MCF 10A (cell line): ENCODE data around the gene H6PD. TPM values are rescaled to one million over a fixed set of nuclear protein-coding genes. Genes with fewer than 3 reads are reported as not detected.

Experiments
- BruUV-seq: library from RNA; stranded (reverse); fragments of 400-500 nt; replicated peaks from 2 replicates; lab custom pipeline; 2021; lab: Mats Ljungman, UMichigan
- CTCF ChIA-PET: fragments of 300-600 bp; sonication (Branson Sonifier 250); formaldehyde crosslinking; extraction: SDS; loops from one replicate; lab custom pipeline; 2021; ENCODE audit warnings: antibody characterized with exemption, inconsistent platforms; lab: Yijun Ruan, JAX
- POLR2A ChIA-PET: fragments of 300-600, 350-650 bp; sonication (Branson Sonifier 250); formaldehyde crosslinking; extraction: SDS; loops from one replicate; lab custom pipeline; 2020; ENCODE audit warnings: antibody characterized with exemption, inconsistent platforms; lab: Yijun Ruan, JAX
- DNase-seq: peaks from one replicate; pipeline ENCODE4 v3.0.0-alpha.2; 2018; ENCODE audit not compliant: unreplicated experiment
- H3K27ac Mint-ChIP-seq: one replicate; pipeline ENCODE4 v1.8.0; 2022; ENCODE audit warnings: mild to moderate bottlenecking, low read depth, mixed read lengths; ENCODE audit not compliant: unreplicated experiment
- H3K27me3 Mint-ChIP-seq: one replicate; pipeline ENCODE4 v1.8.0; 2022; ENCODE audit warnings: mixed read lengths; ENCODE audit not compliant: insufficient read depth, unreplicated experiment
- H3K36me3 Mint-ChIP-seq: one replicate; pipeline ENCODE4 v1.8.0; 2022; ENCODE audit warnings: mild to moderate bottlenecking, moderate library complexity, mixed read lengths; ENCODE audit not compliant: insufficient read depth, unreplicated experiment
- H3K4me1 Mint-ChIP-seq: one replicate; pipeline ENCODE4 v1.8.0; 2022; ENCODE audit warnings: mixed read lengths; ENCODE audit not compliant: insufficient read depth, unreplicated experiment
- H3K4me3 Mint-ChIP-seq: one replicate; pipeline ENCODE4 v1.8.0; 2022; ENCODE audit warnings: mild to moderate bottlenecking, moderate library complexity, mixed read lengths; ENCODE audit not compliant: unreplicated experiment
- H3K9me3 Mint-ChIP-seq: one replicate; pipeline ENCODE4 v1.8.0; 2022; ENCODE audit warnings: mixed read lengths; ENCODE audit not compliant: unreplicated experiment
- CTCF ChIP-seq: fragments of 200-600 bp; IDR thresholded peaks from one replicate; pipeline ENCODE4 v1.8.0; 2022; ENCODE audit warnings: antibody characterized with exemption, mild to moderate bottlenecking; ENCODE audit not compliant: unreplicated experiment
- intact Hi-C: fragments of 100-400 bp; cut with micrococcal nuclease; formaldehyde crosslinking; loops from 2 replicates; pipeline ENCODE4 v1.14.1; 2022
- total RNA-seq: library from RNA; stranded (reverse); gene quantifications from 2 replicates; pipeline ENCODE4 v1.2.3, GENCODE V29; 2022

Gene H6PD
- total RNA-seq, 1 experiment from 2014 or later, result 23.6 TPM

GRCh38 chr1:9194024-9194423, 40.5 kb upstream of the H6PD start:
- POLR2A ChIA-PET, result interaction anchor here (0.5 to 2.6 kb wide), 6 partner anchors 12 to 317 kb away, joined by 3 to 16 read pairs (median 4); no protein-coding TSS in a partner anchor
- Mint-ChIP-seq H3K9me3 (no peaks in the 10 kb centered on the region), H3K27ac (no peak overlapping the region), H3K27me3 (peaks cover 9% of the 10 kb centered on the region), H3K36me3 (peaks cover 8% of the 10 kb centered on the region), H3K4me1 (peaks cover 30% of the 10 kb centered on the region), H3K4me3 (no peak overlapping the region)
- intact Hi-C loops, result no loop called here
- BruUV-seq, result no TSS peak
- DNase-seq, result peak; percentile 73
- CTCF ChIA-PET, result interaction anchor here (1.2 to 1.9 kb wide), 2 partner anchors 52 to 82 kb away, joined by 3 to 6 read pairs; no protein-coding TSS in a partner anchor
- no peak for TF ChIP-seq CTCF

GRCh38 chr1:9195651-9196050, 38.9 kb upstream of the H6PD start:
- intact Hi-C loops, result loop anchor here (1.0 to 5.0 kb wide), 5 partner anchors 13 to 277 kb away; partner anchors contain the start of gene GPR157
- no peak for DNase-seq
- peak overlapping the region; percentile 54 for H3K27ac Mint-ChIP-seq
- no peaks in the 10 kb centered on the region for H3K9me3 Mint-ChIP-seq
- peaks cover 38% of the 10 kb centered on the region for H3K4me1 Mint-ChIP-seq
- no TSS peak for BruUV-seq
- H3K27me3 Mint-ChIP-seq, result peaks cover 2% of the 10 kb centered on the region
- POLR2A ChIA-PET, result interaction anchor here (0.6 to 1.7 kb wide), 4 partner anchors 14 to 85 kb away, joined by 4 to 6 read pairs (median 4); no protein-coding TSS in a partner anchor
- no peak for TF ChIP-seq CTCF
- H3K36me3 Mint-ChIP-seq, result peaks cover 8% of the 10 kb centered on the region
- CTCF ChIA-PET, result interaction anchor here (0.6 to 3.8 kb wide), 6 partner anchors 15 to 334 kb away, joined by 3 to 36 read pairs (median 6); no protein-coding TSS in a partner anchor
- no peak overlapping the region for H3K4me3 Mint-ChIP-seq

GRCh38 chr1:9196129-9197040, 38.2 kb upstream of the H6PD start:
- Mint-ChIP-seq H3K9me3 (no peaks in the 10 kb centered on the region), H3K36me3 (peaks cover 8% of the 10 kb centered on the region), H3K4me3 (no peak overlapping the region), H3K4me1 (peaks cover 46% of the 10 kb centered on the region), H3K27ac (peak overlapping the region; percentile 54), H3K27me3 (no peaks in the 10 kb centered on the region)
- BruUV-seq, result no TSS peak
- intact Hi-C loops, result loop anchor here (1.0 to 5.0 kb wide), 5 partner anchors 14 to 278 kb away; partner anchors contain the start of gene GPR157
- ChIA-PET CTCF (interaction anchor here (0.6 to 3.8 kb wide), 19 partner anchors 8 to 335 kb away, joined by 3 to 36 read pairs (median 3); no protein-coding TSS in a partner anchor), POLR2A (interaction anchor here (0.6 to 1.7 kb wide), 12 partner anchors 9 to 86 kb away, joined by 3 to 6 read pairs (median 4); partner anchors contain the start of gene H6PD)
- DNase-seq, result peak; percentile 76
- peak; percentile 79 for TF ChIP-seq CTCF
